HG02759 (cell line): ENCODE results near the gene TNRC6B.
"Not testable (repeated sequence)": the region's sequence is repeated elsewhere in the genome, so short reads cannot be mapped to it uniquely, and the experiment has no call there.

ENCODE experiments used
- ATAC-seq: cut with Tn5 transposase; IDR thresholded peaks from one replicate; pipeline ENCODE4 v1.9.1; 2021; ENCODE audit warnings: mild to moderate bottlenecking, moderate library complexity; ENCODE audit not compliant: unreplicated experiment

TNRC6B gene

GRCh38 chr22:40177738-40178416, at the start of gene TNRC6B:
TNRC6B (plus strand) TSS chr22:40177925; CDS start chr22:40178136, 211 bp downstream.
- ATAC-seq, result peak; percentile 97

- no peak for ATAC-seq
Observed at GRCh38 chr22:40128989-40129388, 48.7 kb upstream of the TNRC6B start.

GRCh38 chr22:40137132-40137531, 40.6 kb upstream of the TNRC6B start:
- no peak for ATAC-seq

GRCh38 chr22:40138866-40139265, 38.9 kb upstream of the TNRC6B start:
- ATAC-seq, result no peak

GRCh38 chr22:40147388-40148176, 30.1 kb upstream of the TNRC6B start:
- no peak for ATAC-seq

GRCh38 chr22:40153192-40153591, 24.5 kb upstream of the TNRC6B start:
- ATAC-seq, result no peak

- no peak for ATAC-seq
Observed at GRCh38 chr22:40153705-40154104, 24.0 kb upstream of the TNRC6B start.

- no peak for ATAC-seq
Observed at GRCh38 chr22:40156001-40156516, 21.7 kb upstream of the TNRC6B start.

- ATAC-seq, result not testable (repeated sequence)
Observed at GRCh38 chr22:40156682-40157081, 21.0 kb upstream of the TNRC6B start.

GRCh38 chr22:40157330-40157945, 20.3 kb upstream of the TNRC6B start:
- ATAC-seq, result no peak

GRCh38 chr22:40161194-40161593, 16.5 kb upstream of the TNRC6B start:
- ATAC-seq, result no peak

GRCh38 chr22:40165537-40165936, 12.2 kb upstream of the TNRC6B start:
- ATAC-seq, result not testable (repeated sequence)

GRCh38 chr22:40175611-40176244, 2.0 kb upstream of the TNRC6B start:
- no peak for ATAC-seq

GRCh38 chr22:40176921-40177737, 596 bp upstream of the TNRC6B start:
- ATAC-seq, result no peak

GRCh38 chr22:40178417-40179409, 988 bp downstream of the TNRC6B start:
- ATAC-seq, result no peak

GRCh38 chr22:40179526-40179925, 1.8 kb downstream of the TNRC6B start:
- ATAC-seq, result no peak

GRCh38 chr22:40180403-40180802, 2.7 kb downstream of the TNRC6B start:
- ATAC-seq, result no peak

GRCh38 chr22:40181323-40181722, 3.6 kb downstream of the TNRC6B start:
- ATAC-seq, result no peak

- ATAC-seq, result no peak
Observed at GRCh38 chr22:40182231-40182835, 4.6 kb downstream of the TNRC6B start.
